ENCODE measurements around the gene HK1.

- TF ChIP-seq CTCF (IDR thresholded peaks at IDR 0.05; ENCODE audit: low read length) (no peak), EZH2 (IDR thresholded peaks at IDR 0.05; ENCODE audit: borderline replicate concordance, low read length) (no peak)
Measured at GRCh38 chr10:69335613-69336012, 57.3 kb downstream of the HK1 start.
